H1 (cell line): ENCODE measurements around the gene FCHO1. TPM values are rescaled to one million over a fixed set of nuclear protein-coding genes. Genes with fewer than 3 reads are reported as not detected.

Experiments
- ATF3 ChIP-seq: IDR thresholded peaks from 2 replicates; pipeline ENCODE4 v1.6.1; 2011; ENCODE audit warnings: low read depth, mild to moderate bottlenecking, low read length; ENCODE audit not compliant: insufficient read depth
- BACH1 ChIP-seq: IDR thresholded peaks from 2 replicates; pipeline ENCODE4 v1.6.1; 2012; ENCODE audit warnings: low read length, improper control_type of control experiment
- CHD2 ChIP-seq: IDR thresholded peaks from 2 replicates; pipeline ENCODE4 v1.6.1; 2012; ENCODE audit warnings: low read length, improper control_type of control experiment
- EZH2 ChIP-seq: fragments of 200-600 bp; sonication (generic); IDR thresholded peaks from 2 replicates; pipeline ENCODE4 v1.7.1; 2012; ENCODE audit warnings: low read depth, mild to moderate bottlenecking, moderate library complexity, low read length, inconsistent platforms; ENCODE audit not compliant: severe bottlenecking
- HDAC2 ChIP-seq, 2 experiments: fragments of 300-600 bp in 1 of 2; sonication (generic) in 1 of 2; IDR thresholded peaks; 2 replicates each; pipeline ENCODE4 v1.6.1; 2011 to 2012; ENCODE audit warnings: low read depth in 2 of 2, low read length in 2 of 2, mild to moderate bottlenecking in 2 of 2, moderate library complexity in 2 of 2, borderline replicate concordance in 1 of 2, inconsistent platforms in 1 of 2
- JUN ChIP-seq: IDR thresholded peaks from 2 replicates; pipeline ENCODE4 v1.6.1; 2011; ENCODE audit warnings: low read depth, mild to moderate bottlenecking, improper control_type of control experiment, low read length
- POU5F1 ChIP-seq: IDR thresholded peaks from 2 replicates; pipeline ENCODE4 v1.6.1; 2011; ENCODE audit warnings: low read depth, mild to moderate bottlenecking, low read length, moderate library complexity
- RAD21 ChIP-seq, 2 experiments: IDR thresholded peaks in 1 of 2; conservative IDR thresholded peaks in 1 of 2; 2 replicates each; pipeline ENCODE4 v1.6.1; 2011; ENCODE audit warnings: low read depth in 2 of 2, low read length in 2 of 2, improper control_type of control experiment in 1 of 2, inconsistent platforms in 1 of 2, mild to moderate bottlenecking in 1 of 2, moderate library complexity in 1 of 2
- SIN3A ChIP-seq, 2 experiments: IDR thresholded peaks in 1 of 2; conservative IDR thresholded peaks in 1 of 2; 2 replicates each; pipeline ENCODE4 v1.6.1; 2011 to 2012; ENCODE audit warnings: low read length in 2 of 2, improper control_type of control experiment in 1 of 2, low read depth in 1 of 2, mild to moderate bottlenecking in 1 of 2
- SIRT6 ChIP-seq: IDR thresholded peaks from one replicate; pipeline ENCODE4 v1.7.1; 2012; ENCODE audit warnings: low read length, inconsistent platforms
- TCF12 ChIP-seq: IDR thresholded peaks from 2 replicates; pipeline ENCODE4 v1.6.1; 2011; ENCODE audit warnings: low read depth, mild to moderate bottlenecking, low read length
- YY1 ChIP-seq: IDR thresholded peaks from 2 replicates; pipeline ENCODE4 v1.6.1; 2011; ENCODE audit warnings: low read depth, mild to moderate bottlenecking, low read length
- polyA plus RNA-seq, 7 experiments: library from polyadenylated mRNA; depleted of rRNA in 3 of 7; stranded (reverse) in 5 of 7; unstranded in 2 of 7; fragments of >200 nt in 5 of 7; fragments of 200-250 nt in 2 of 7; gene quantifications; 1 replicate in 5 of 7; 2 replicates in 1 of 7; 4 replicates in 1 of 7; pipeline versions ENCODE4 v1.2.1 to v1.2.3, GENCODE V29; 2011 to 2013; ENCODE audit warnings: missing spikeins in 2 of 7, mixed read lengths in 2 of 7
- total RNA-seq: library from RNA; stranded (reverse); fragmentation: NEBNext Ultra II Directional; extraction: Animal tissue kit (Norgen Biotek cat#: 25700); gene quantifications from 2 replicates; pipeline ENCODE4 v1.2.1, GENCODE V29; 2021

Gene FCHO1
- total and polyA plus RNA-seq, 2 of the 8 experiments (the other 6 are each of a cell fraction or from before 2014, with no cell fraction given) = 13.0 to 25.9 TPM

GRCh38 chr19:17766543-17767131, 15.4 kb downstream of the FCHO1 start (continued):
- TF ChIP-seq SIN3A (conservative IDR thresholded peaks at IDR 0.05 in 1 of 2, IDR thresholded peaks at IDR 0.05 in 1 of 2; ENCODE audit: low read depth in 1 of 2, low read length in 2 of 2) (peak; percentile 71 to 82; a peak in 1 of 4 replicates), CHD2 (0 out of 2 replicates have a peak, but pooled peaks have one; percentile 11), POU5F1 (no peak), YY1 (0 out of 2 replicates have a peak, but pooled peaks have one; percentile 26), TCF12 (0 out of 2 replicates have a peak, but pooled peaks have one; percentile 54), JUN (no peak), RAD21 (IDR thresholded peaks at IDR 0.05 in 1 of 2, conservative IDR thresholded peaks at IDR 0.05 in 1 of 2; ENCODE audit: low read depth in 2 of 2, low read length in 2 of 2) (peak; percentile 96 to 97), EZH2 (no peak), SIRT6 (no peak), HDAC2 (IDR thresholded peaks at IDR 0.05; ENCODE audit: borderline replicate concordance in 1 of 2, low read depth in 2 of 2, low read length in 2 of 2) (peak in 1 of 2 experiments; percentile 54; a peak in 1 of 4 replicates), ATF3 (no peak), BACH1 (peak; percentile 40; the same call in 1 of the 2 replicates)
